NCI-H2107 treated with DMSO at 0.1 percent for 48 hours (cell line): ENCODE data around the gene CFAP54.
"Not testable (repeated sequence)": the region's sequence is repeated elsewhere in the genome, so short reads cannot be mapped to it uniquely, and the experiment has no call there.

Source experiments
- DNase-seq: peaks from one replicate; lab custom pipeline; 2025; ENCODE audit not compliant: unreplicated experiment; lab: John Stamatoyannopoulos, UW

Gene CFAP54, protein sequence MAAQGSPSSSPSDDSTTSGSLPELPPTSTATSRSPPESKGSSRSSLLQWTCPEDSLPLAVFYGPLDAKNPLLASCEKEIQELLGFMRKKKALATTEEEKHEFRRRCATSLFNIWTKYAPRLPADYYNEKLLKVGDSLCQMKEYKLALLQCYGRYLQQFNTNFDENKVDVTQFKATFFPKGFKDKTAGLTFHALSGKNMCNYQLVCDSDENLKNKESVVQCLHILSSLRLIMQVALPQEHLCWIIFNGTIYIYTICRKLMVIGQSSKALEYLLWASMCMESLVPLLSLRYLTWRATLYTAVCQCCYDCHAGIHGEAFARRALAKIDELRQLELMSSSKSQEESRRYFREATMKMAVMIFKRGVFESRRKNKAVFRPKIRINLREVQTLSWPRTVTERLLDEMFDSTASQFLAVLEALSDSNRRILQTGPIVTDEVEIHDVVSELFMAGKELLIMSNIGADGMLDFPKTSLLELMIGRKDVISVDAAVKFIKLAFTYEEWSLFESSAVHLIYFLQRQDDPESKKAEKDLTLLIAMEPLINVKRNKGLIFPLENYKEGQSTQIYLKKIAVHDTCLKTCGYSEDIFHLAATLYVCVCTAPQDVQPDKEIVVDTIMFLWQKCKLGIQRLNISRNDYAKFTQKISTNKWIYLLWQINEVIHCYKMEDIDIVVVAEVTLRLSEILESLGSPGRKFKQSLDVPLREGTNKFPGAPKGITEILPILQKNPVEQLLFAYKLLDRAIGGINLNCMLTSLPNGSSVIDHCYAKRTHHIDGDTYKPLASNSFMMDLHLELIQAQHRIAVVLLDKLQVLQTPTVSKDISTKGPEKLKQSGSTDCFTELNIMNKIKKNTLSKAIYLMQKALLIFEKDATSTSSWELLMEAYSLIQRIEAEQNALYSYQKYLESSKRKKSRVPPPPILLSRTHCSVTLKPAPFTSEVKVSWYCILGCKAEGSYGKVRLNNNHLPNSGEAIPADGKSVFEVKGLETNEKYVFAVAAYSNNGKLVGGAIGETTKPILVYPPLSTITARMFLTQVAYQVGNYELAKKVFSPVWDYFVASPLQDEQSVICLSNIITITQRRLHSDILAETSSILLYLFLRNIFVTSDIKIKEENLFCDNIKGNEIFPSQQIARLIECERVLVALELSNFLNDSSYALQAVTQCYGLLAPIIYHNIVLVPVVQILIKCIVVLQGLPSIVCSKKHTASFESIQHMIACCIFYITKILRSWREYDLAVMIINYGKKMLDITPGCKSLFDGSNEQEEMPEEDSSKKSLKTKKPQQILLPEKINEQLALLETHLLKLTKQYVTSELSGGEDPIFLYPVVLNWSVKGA (N-terminal part only)

GRCh38 chr12:96489392-96490056, at the start of gene CFAP54:
TSS of gene CFAP54 (plus strand) at chr12:96489577. CDS start at chr12:96489610, 33 bp downstream.
- peak; percentile 92 for DNase-seq

DNA sequence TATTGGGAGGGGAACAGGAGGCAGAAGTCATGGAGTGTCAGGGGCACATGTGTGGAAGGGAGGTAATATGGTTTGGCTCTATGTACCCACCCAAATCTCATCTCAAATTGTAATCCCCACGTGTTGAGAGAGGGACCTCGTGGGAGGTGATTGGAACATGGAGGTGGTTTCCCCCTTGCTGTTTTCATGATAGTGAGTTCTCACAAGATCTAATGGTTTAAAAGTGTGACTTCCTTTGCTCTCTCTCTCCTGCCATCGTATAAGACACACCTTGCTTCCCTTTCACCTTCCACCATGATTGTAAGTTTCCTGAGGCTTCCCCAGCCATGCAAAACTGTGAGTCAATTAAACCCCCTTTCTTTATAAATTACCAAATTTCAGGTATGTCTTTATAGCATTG, 47.6 kb upstream of the CFAP54 start:
- DNase-seq, result no peak

DNA sequence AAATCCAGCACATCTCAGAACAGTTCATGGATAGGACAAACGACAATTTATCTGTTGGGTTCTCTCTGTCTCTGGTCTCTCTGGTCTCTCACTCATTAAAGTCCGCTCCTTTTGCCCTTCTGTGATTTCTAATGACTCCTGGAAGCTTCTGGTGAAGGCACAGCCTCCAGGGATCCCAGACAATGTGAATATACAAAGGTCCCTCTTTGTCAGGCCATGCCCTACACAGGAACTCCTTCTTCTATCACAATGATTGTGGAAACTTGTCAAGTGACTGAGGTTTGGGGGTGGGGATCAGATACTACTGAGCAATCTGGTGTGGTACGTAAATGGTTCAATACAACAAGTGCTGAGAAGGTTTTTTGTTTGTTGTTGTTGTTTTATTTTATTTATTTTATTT, 46.5 kb upstream of the CFAP54 start:
- DNase-seq, result no peak

- DNase-seq, result no peak
Measured at GRCh38 chr12:96444399-96444798, 45.0 kb upstream of the CFAP54 start.

DNA sequence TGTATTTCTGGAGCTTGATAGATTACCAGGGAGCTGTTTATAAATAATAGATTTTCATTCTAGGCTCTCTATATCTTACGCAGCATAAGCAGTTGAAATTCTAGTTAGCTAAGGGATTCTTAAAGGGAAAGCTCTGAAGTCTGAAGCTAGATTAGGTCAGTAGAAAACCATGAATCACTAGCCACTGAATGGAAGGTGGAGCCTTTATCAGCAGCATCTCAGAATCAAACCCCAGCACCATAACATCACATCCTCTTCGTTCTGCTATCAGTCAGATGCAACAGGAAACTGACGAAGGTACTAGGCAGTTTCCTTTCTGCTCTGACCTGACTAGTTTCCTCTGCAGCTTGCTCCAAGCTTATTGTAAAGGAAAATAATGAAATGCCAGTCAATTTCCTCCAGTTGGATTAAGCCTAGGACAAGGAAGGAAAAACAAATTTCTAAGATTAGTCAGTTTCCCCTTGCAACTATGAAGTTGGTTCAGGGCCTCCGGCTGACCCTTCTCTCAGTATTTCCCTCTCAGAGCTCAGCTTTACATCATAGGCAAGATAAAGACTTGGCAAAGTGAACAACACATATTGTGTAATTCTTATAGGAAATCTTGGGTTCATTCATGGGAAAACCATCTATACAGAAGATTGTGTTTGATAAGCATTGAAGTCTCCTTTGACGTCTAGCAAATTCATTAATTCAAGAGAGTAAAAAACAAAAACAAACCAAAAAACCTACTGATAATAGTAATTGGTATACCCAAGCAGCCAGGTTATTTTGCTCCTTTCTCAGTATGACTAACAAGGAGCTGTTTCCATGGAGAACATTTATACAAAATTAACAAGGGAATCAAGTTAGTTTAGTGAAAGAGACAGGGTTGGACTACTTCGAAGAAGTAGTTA, 43.4 kb upstream of the CFAP54 start:
- DNase-seq, result no peak

- DNase-seq, result no peak
Measured at GRCh38 chr12:96447256-96447655, 42.1 kb upstream of the CFAP54 start.

GRCh38 chr12:96448300-96448699, 41.1 kb upstream of the CFAP54 start:
- DNase-seq, result no peak

DNA sequence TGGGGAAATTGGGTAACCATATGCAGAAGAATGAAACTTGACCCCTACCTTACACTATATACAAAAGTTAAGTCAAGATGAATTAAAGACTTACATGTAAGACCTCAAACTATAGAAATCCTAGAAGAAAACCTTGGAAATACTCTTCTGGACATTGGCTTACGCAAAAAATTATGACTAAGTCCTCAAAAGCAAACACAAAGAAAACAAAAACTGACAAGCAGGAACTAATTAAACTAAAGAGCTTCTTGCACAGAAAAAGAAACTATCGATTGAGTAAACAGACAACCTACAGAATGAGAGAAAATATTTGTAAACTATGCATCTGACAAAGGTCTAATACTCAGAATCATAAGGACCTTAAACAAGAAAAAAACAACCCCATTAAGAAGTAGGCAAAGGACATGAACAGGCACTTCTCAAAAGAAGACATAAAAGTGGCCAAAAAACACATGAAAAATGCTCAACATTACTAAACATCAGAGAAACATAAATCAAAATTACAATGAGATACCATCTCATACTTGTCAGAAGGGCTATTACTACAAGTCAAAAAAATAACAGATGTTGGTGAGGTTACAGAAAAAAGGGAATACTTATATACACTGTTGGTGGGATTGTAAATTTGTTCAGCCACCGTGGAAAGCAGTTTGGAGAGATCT, 37.0 kb upstream of the CFAP54 start:
- no peak for DNase-seq

DNA sequence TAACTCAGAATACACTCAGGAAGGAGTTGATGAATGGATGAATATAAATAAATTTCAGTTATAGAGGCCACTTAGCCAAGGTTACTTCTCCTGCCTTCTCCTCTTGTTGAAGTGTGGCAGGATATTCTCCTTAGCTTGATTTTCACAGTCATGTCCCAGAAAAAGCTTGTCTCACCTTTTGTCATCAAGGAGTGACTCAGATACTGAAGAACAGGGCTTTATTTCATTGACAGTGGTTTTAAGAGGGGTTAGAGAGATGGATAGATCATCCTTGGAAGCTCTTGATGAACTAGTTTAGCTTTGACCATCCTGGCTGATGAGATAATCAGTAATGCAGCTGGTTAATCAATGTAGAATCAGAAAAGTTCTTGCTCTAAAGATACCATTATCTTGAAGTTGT, 35.0 kb upstream of the CFAP54 start:
- no peak for DNase-seq

- no peak for DNase-seq
Measured at GRCh38 chr12:96456265-96456974, 33.0 kb upstream of the CFAP54 start.

- DNase-seq, result peak; percentile 22
Measured at GRCh38 chr12:96457191-96457930, 32.0 kb upstream of the CFAP54 start.

GRCh38 chr12:96459281-96459680, 30.1 kb upstream of the CFAP54 start:
- DNase-seq, result not testable (repeated sequence)

DNA sequence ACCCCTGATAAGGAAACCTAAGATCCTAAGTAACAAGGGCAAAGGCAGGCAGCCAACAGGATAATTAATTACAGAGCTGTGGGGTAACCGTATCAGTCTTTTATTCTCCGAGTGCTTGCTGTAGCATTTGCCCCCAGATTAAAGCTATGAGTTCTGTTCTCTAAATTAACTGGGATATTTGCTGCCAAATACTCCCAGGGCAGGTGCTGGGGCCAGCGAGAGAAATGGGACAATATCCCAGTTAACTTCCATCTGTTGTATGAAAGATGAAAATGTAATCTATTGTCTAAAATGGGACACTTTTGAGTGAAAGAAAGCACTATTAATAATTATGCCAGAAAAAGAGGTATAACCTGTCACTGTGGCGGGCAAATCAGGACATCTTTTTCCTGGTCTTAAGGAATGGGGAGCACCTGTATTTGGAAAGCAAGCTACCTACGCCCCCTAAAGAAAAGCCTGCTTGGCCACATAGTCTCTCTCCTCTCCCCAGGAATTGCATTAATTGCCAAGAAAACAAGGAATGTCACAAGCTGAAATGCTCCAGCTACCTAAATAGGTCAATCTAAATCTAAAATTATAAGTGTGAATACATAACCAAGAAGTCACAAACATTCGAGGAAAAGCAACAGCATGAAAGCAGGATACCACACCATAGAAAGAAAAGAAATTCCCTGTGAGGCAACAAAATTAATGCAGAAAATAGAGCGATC, 26.7 kb upstream of the CFAP54 start:
- DNase-seq, result no peak

DNA sequence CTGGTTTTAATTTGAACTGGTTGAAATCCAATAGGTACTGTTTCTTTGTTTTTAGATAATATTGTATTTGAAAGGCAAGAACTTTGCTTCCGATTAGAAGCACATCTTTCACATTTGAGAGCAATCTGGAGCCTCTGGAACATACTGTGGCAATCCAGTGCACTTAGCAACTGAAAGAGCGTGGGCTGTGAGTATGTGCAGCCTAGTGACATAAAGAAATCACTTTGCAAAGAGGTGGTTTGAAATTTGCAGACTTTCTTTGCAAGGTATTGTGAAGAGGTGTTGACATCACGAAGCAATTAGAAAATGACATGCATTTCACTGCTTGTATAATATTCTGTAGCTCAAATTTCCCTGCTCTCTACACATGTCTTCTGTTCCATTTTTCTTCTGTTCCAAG, 23.5 kb upstream of the CFAP54 start:
- no peak for DNase-seq

DNA sequence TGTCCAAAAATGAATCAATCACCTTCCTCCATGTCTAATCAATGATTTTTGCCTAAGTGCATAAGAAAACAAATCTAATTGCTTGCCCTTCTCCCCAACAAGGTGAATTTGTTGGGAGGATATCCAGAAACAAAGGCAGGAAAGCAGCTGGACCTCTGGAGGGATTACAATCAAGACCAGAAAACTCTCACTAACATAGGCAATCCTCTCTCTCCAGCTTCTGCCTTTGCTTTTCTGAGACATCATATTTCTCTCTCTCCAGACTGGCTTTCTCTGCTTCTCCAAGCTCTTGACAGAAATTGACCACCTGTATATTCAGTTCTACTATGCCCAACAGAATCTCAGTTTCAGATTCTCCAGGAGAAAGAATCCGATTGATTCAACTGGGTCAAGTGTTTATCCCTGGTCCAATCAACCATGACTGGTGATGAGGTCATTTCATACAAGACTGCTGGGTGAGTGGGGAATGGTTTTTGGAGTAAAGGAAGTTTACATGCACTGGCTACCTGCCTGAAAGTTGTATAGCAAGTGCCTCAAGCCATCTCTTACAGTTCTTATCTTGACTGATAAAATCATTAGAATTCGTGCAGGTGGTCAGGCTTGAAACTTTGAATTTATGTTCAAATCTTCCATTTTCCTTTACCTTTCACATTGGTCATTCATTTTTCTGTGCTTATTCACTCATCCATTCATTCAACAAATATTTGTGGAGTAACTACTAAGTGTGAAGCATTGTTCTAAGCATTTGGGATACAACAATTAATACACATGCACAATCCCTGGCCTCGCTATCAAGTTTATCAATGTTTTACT, 22.2 kb upstream of the CFAP54 start:
- DNase-seq, result peak; percentile 52

DNA sequence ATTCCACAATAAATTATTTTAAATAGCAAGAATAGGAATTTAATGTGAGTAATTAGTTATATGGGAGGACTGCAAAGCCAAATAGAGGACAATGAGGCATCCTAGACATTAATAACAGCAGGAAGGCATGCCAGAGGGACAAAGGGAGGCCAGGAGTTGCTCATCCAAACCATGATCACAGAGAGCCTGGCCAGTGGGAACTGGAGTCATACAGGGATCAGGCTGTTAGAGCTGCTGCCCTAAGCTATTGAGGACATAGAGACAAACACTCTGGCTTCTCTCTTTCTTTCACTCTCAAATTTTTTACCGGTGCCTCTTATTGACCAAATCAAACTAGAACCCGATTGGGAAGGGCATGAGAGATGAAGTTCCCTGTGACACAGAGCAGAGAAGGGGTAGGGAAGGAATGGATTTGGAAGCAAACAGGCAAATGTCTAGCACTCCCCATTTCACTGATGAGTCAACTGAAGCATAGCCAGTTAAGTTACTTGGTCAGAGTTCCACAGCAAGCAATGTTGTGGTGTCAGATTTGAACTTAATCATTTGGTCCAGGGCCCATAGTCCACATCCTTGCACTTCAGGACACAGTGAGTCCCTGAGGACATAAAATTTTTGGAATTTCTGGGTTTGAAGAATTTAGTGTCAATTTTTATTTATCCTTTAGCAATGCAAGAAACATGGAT, 17.9 kb upstream of the CFAP54 start:
- no peak for DNase-seq
